K562 (cell line): ENCODE data around the gene SKIDA1. TPM values are rescaled to one million over a fixed set of nuclear protein-coding genes. Genes with fewer than 3 reads are reported as not detected.

Experiments
- ATAC-seq: fragments of 200-7000 bp; cut with Tn5 transposase; 3 replicates; pipeline ENCODE4 v1.9.1; 2020; ENCODE audit warnings: moderate library complexity
- BruUV-seq: library from RNA; stranded (reverse); fragments of 400-500 nt; replicated peaks from 2 replicates; lab custom pipeline; 2021; lab: Mats Ljungman, UMichigan
- CTCF ChIA-PET: fragments of 300-600 bp; formaldehyde crosslinking; extraction: SDS; loops from one replicate; lab custom pipeline; 2021; ENCODE audit warnings: low intra/inter-chr PET ratio; lab: Yijun Ruan, JAX
- POLR2A ChIA-PET: fragments of 300-600, 350-650 bp; sonication (Branson Sonifier 250); formaldehyde crosslinking; extraction: SDS; loops from one replicate; lab custom pipeline; 2021; ENCODE audit warnings: antibody characterized with exemption, inconsistent platforms; lab: Yijun Ruan, JAX
- DNase-seq, 4 experiments: peaks; one replicate each; pipeline versions ENCODE4 v3.0.0 to v3.0.0-alpha.2; 2011 to 2018; ENCODE audit warnings: low spot score in 3 of 4, mixed read lengths in 3 of 4; ENCODE audit errors: extremely low read depth in 1 of 4
- FAIRE-seq: peaks from 2 replicates; lab custom pipeline; 2011; peaks lifted over from hg19 to GRCh38; lab: Jason Lieb, UNC
- H2AFZ ChIP-seq: 2 replicates; pipeline ENCODE4 v1.6.0; 2011; ENCODE audit warnings: low read depth, low read length, control low read depth, inconsistent platforms
- H3K27ac ChIP-seq: fragments of 200-600 bp; 3 replicates; pipeline ENCODE4 v1.8.0; 2011; ENCODE audit warnings: low read depth, mild to moderate bottlenecking, control low read depth, inconsistent platforms, low read length, moderate library complexity, mixed read lengths; ENCODE audit errors: extremely low read depth
- H3K27me3 ChIP-seq, 2 experiments: fragments of 300-600 bp in 1 of 2; 2 replicates in 1 of 2; 3 replicates in 1 of 2; pipeline versions ENCODE4 v1.6.0 to v1.8.0; 2011; ENCODE audit warnings: inconsistent platforms in 2 of 2, low read length in 2 of 2, mild to moderate bottlenecking in 1 of 2, mixed read lengths in 1 of 2, moderate library complexity in 1 of 2; ENCODE audit not compliant: control insufficient read depth in 2 of 2, insufficient read depth in 2 of 2
- H3K36me3 ChIP-seq: fragments of 300-600 bp; 3 replicates; pipeline ENCODE4 v1.8.0; 2011; ENCODE audit warnings: mild to moderate bottlenecking, low read length, inconsistent platforms; ENCODE audit not compliant: control insufficient read depth, insufficient read depth
- H3K4me1 ChIP-seq, 2 experiments: fragments of 200-600 bp in 1 of 2; replicated peaks in 1 of 2; 2 replicates in 1 of 2; 3 replicates in 1 of 2; pipeline versions ENCODE4 v1.5.1 to v1.8.0; 2011; ENCODE audit warnings: inconsistent platforms in 2 of 2, low read length in 2 of 2, mild to moderate bottlenecking in 1 of 2, mixed read lengths in 1 of 2, moderate library complexity in 1 of 2; ENCODE audit not compliant: control insufficient read depth in 2 of 2, insufficient read depth in 2 of 2
- H3K4me2 ChIP-seq: 2 replicates; pipeline ENCODE4 v1.6.1; 2011; ENCODE audit warnings: low read length, control low read depth, inconsistent platforms, mixed read lengths; ENCODE audit not compliant: insufficient read depth
- H3K4me3 ChIP-seq: fragments of 200-600 bp; sonication (generic), shearing (Covaris generic); 2 replicates; pipeline ENCODE4 v1.5.1; 2016; ENCODE audit warnings: control low read depth, inconsistent platforms
- H3K79me2 ChIP-seq: fragments of 200-600 bp; 3 replicates; pipeline ENCODE4 v1.8.0; 2011; ENCODE audit warnings: low read length, inconsistent platforms; ENCODE audit not compliant: control insufficient read depth, insufficient read depth
- H3K9ac ChIP-seq, 2 experiments: 2 replicates each; pipeline versions ENCODE4 v1.6.0 to v1.6.1; 2011; ENCODE audit warnings: low read depth in 2 of 2, low read length in 2 of 2, control low read depth in 1 of 2, inconsistent platforms in 1 of 2, mild to moderate bottlenecking in 1 of 2, mixed read lengths in 1 of 2; ENCODE audit not compliant: insufficient read depth in 1 of 2
- H3K9me1 ChIP-seq: one replicate; pipeline ENCODE4 v1.6.0; 2011; ENCODE audit warnings: inconsistent platforms, mild to moderate bottlenecking, low read length, moderate library complexity; ENCODE audit not compliant: control insufficient read depth, insufficient read depth
- H3K9me3 ChIP-seq: replicated peaks from 2 replicates; pipeline ENCODE4 v1.5.1; 2011; ENCODE audit warnings: low read depth, low read length, inconsistent platforms; ENCODE audit not compliant: control insufficient read depth, insufficient read depth
- H4K20me1 ChIP-seq: replicated peaks from 2 replicates; pipeline ENCODE4 v1.6.1; 2011; ENCODE audit warnings: low read length, inconsistent platforms, mixed read lengths; ENCODE audit not compliant: control insufficient read depth, insufficient read depth
- ASH1L ChIP-seq: fragments of 450-650 bp; IDR thresholded peaks from 2 replicates; pipeline ENCODE4 v1.6.1; 2018; ENCODE audit warnings: borderline replicate concordance, mild to moderate bottlenecking, low read depth; ENCODE audit not compliant: partially characterized antibody
- NCOA2 ChIP-seq, 2 experiments: fragments of 450-650 bp; IDR thresholded peaks; 2 replicates each; pipeline ENCODE4 v1.6.1; 2018; ENCODE audit warnings: mild to moderate bottlenecking in 2 of 2, moderate library complexity in 1 of 2; ENCODE audit not compliant: partially characterized antibody in 2 of 2
- NFYB ChIP-seq: IDR thresholded peaks from 2 replicates; pipeline ENCODE4 v1.6.1; 2011; ENCODE audit warnings: mild to moderate bottlenecking, moderate library complexity; ENCODE audit not compliant: insufficient read length; ENCODE audit errors: extremely low read depth
- POLR2A ChIP-seq: fragments of 450-650 bp; conservative IDR thresholded peaks from 2 replicates; pipeline ENCODE4 v1.6.1; 2016
- SMARCA5 ChIP-seq: fragments of 450-650 bp; IDR thresholded peaks from 2 replicates; pipeline ENCODE4 v1.6.1; 2016
- TEAD1 ChIP-seq, 2 experiments: fragments of 450-650 bp in 1 of 2; sonication (generic) in 1 of 2; formaldehyde crosslinking; IDR thresholded peaks; 2 replicates each; pipeline versions ENCODE4 v1.4.0 to v1.8.0; 2020 to 2022; ENCODE audit warnings: mild to moderate bottlenecking in 2 of 2, missing genetic modification reagents in 1 of 2
- TRIM28 ChIP-seq: fragments of 450-650 bp; IDR thresholded peaks from 2 replicates; pipeline ENCODE4 v1.6.1; 2017
- ZKSCAN8 ChIP-seq: fragments of 200-800 bp; sonication (Bioruptor generic); IDR thresholded peaks from 2 replicates; pipeline ENCODE4 v1.6.1; 2016; ENCODE audit warnings: missing genetic modification characterization, missing compliant biosample characterization
- ZNF347 ChIP-seq: fragments of 450-650 bp; formaldehyde crosslinking; IDR thresholded peaks from 2 replicates; pipeline ENCODE4 v1.4.0; 2020; ENCODE audit warnings: low read depth, mild to moderate bottlenecking, moderate library complexity
- ZNF561 ChIP-seq: fragments of 450-650 bp; formaldehyde crosslinking; conservative IDR thresholded peaks from 2 replicates; pipeline ENCODE4 v1.4.0; 2020; ENCODE audit warnings: mild to moderate bottlenecking, moderate library complexity
- ZNF778 ChIP-seq: fragments of 450-650 bp; formaldehyde crosslinking; IDR thresholded peaks from 2 replicates; pipeline ENCODE4 v1.4.0; 2020; ENCODE audit warnings: mild to moderate bottlenecking, moderate library complexity
- WGBS: fragments of 100-300 bp; shearing (Covaris generic); methylation state at CpG from one replicate; pipeline ENCODE4 v1.1.6; 2016; ENCODE audit warnings: low coverage, mixed read lengths; ENCODE audit not compliant: insufficient coverage; ENCODE audit errors: missing lambda C conversion rate; 5-methylcytosine and 5-hydroxymethylcytosine counted together
- in situ Hi-C: fragments of 300-500 bp; cut with MboI; formaldehyde crosslinking; loops from 4 replicates; pipeline ENCODE4 v1.15.0; 2018; ENCODE audit warnings: inconsistent platforms, mixed read lengths
- intact Hi-C: fragments of 100-400 bp; cut with micrococcal nuclease; formaldehyde crosslinking; loops from 2 replicates; pipeline ENCODE4 v1.14.2; 2022
- polyA plus RNA-seq, 8 experiments: library from polyadenylated mRNA; depleted of rRNA in 4 of 8; stranded (reverse) in 5 of 8; unstranded in 3 of 8; fragments of >200 nt; fragmentation: Nextera tagmentation in 2 of 8; fragmentation: Illumina TruSeq in 1 of 8; extraction: Ambion mirVana in 2 of 8; extraction: Trizol in 1 of 8; gene quantifications; 2 replicates each; pipeline versions ENCODE4 v1.2.1 to v1.2.3, GENCODE V29; 2011 to 2014; ENCODE audit warnings: inconsistent platforms in 1 of 8, missing spikeins in 1 of 8
- total RNA-seq, 7 experiments: library from RNA; depleted of rRNA in 6 of 7; stranded (reverse); fragments of >200 nt in 6 of 7; fragmentation: Illumina TruSeq in 2 of 7; extraction: Trizol in 2 of 7; gene quantifications; 2 replicates each; pipeline versions ENCODE4 v1.2.1 to v1.2.3, GENCODE V29; 2011 to 2021; ENCODE audit warnings: low replicate concordance in 1 of 7
- TF ChIP-seq, protein P1 (sequence below): sonication (generic); IDR thresholded peaks from 2 replicates; pipeline ENCODE4 v1.6.1; 2016
- TF ChIP-seq, protein P2 (sequence below): fragments of 200-600 bp; sonication (generic); IDR thresholded peaks from one replicate; pipeline ENCODE4 v1.6.1; 2012; ENCODE audit warnings: mild to moderate bottlenecking, low read depth, low read length, inconsistent platforms

The SKIDA1 gene
- total and polyA plus RNA-seq, 9 of the 15 experiments (the other 6 are each of a cell fraction or from before 2014, with no cell fraction given): 0.05 to 1.1 (median 0.42) TPM

DNA sequence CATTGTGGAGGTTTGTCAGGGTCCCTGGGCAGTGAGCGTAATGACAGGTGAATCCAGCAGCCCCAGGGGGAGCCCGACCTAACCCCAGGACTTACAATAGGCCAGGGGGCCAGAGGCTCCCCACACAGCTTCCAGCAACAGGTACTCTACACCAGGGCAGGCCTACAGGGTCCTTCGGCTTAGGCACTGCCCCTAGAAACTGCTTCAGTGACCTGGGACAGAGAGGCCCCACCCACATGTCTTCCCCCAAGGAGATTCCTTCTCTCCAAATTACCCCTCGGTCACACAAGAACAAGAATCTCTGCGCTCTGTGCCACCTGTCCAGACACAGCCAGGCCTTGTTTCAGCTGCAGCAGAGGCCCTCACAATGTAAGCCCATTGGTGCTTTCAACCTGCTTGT lies 24.4 kb downstream of the SKIDA1 start:
- ChIA-PET POLR2A (interaction anchor here (0.6 kb wide), 1 partner anchor 17 kb away, joined by 4 read pairs; no protein-coding TSS in a partner anchor), CTCF (no interaction called here)
- no peak for FAIRE-seq
- peaks cover 0 to 22% of the 10 kb centered on the region in 2 experiments; a peak in 4 of 5 replicates for H3K4me1 ChIP-seq
- no peak overlapping the region for H2AFZ ChIP-seq
- no peaks in the 10 kb centered on the region for H3K79me2 ChIP-seq
- ATAC-seq: no peak
- 78% methylated on average over 5 of the region's 5 CpGs for WGBS
- in situ Hi-C loops (no loop called here), intact Hi-C loops (no loop called here)
- no peak overlapping the region for H3K27ac ChIP-seq
- no peaks in the 10 kb centered on the region; the same call in 1 of the 2 replicates for H3K9me3 ChIP-seq
- H3K4me3 ChIP-seq: no peak overlapping the region
- no peaks in the 10 kb centered on the region for H3K9me1 ChIP-seq
- no peaks in the 10 kb centered on the region for H4K20me1 ChIP-seq
- H3K36me3 ChIP-seq: no peaks in the 10 kb centered on the region
- no peak overlapping the region for H3K4me2 ChIP-seq
- no peak overlapping the region for H3K9ac ChIP-seq
- DNase-seq: no peak
- no TSS peak for BruUV-seq
- H3K27me3 ChIP-seq: no peaks in the 10 kb centered on the region
- TF ChIP-seq ZKSCAN8 (CRISPR knock-in tag): no peak
- no peak for TF ChIP-seq ZNF778 (CRISPR knock-in tag)
- TF ChIP-seq TEAD1 (CRISPR knock-in tag; IDR thresholded peaks at IDR 0.05): no peak
- TF ChIP-seq TRIM28: no peak
- TF ChIP-seq SMARCA5: no peak
- TF ChIP-seq NCOA2 (IDR thresholded peaks at IDR 0.05; ENCODE audit: partially characterized antibody in 2 of 2): no peak
- TF ChIP-seq NFYB: no peak
- TF ChIP-seq, protein P1, sequence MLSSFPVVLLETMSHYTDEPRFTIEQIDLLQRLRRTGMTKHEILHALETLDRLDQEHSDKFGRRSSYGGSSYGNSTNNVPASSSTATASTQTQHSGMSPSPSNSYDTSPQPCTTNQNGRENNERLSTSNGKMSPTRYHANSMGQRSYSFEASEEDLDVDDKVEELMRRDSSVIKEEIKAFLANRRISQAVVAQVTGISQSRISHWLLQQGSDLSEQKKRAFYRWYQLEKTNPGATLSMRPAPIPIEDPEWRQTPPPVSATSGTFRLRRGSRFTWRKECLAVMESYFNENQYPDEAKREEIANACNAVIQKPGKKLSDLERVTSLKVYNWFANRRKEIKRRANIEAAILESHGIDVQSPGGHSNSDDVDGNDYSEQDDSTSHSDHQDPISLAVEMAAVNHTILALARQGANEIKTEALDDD: no peak
- TF ChIP-seq, protein P2, sequence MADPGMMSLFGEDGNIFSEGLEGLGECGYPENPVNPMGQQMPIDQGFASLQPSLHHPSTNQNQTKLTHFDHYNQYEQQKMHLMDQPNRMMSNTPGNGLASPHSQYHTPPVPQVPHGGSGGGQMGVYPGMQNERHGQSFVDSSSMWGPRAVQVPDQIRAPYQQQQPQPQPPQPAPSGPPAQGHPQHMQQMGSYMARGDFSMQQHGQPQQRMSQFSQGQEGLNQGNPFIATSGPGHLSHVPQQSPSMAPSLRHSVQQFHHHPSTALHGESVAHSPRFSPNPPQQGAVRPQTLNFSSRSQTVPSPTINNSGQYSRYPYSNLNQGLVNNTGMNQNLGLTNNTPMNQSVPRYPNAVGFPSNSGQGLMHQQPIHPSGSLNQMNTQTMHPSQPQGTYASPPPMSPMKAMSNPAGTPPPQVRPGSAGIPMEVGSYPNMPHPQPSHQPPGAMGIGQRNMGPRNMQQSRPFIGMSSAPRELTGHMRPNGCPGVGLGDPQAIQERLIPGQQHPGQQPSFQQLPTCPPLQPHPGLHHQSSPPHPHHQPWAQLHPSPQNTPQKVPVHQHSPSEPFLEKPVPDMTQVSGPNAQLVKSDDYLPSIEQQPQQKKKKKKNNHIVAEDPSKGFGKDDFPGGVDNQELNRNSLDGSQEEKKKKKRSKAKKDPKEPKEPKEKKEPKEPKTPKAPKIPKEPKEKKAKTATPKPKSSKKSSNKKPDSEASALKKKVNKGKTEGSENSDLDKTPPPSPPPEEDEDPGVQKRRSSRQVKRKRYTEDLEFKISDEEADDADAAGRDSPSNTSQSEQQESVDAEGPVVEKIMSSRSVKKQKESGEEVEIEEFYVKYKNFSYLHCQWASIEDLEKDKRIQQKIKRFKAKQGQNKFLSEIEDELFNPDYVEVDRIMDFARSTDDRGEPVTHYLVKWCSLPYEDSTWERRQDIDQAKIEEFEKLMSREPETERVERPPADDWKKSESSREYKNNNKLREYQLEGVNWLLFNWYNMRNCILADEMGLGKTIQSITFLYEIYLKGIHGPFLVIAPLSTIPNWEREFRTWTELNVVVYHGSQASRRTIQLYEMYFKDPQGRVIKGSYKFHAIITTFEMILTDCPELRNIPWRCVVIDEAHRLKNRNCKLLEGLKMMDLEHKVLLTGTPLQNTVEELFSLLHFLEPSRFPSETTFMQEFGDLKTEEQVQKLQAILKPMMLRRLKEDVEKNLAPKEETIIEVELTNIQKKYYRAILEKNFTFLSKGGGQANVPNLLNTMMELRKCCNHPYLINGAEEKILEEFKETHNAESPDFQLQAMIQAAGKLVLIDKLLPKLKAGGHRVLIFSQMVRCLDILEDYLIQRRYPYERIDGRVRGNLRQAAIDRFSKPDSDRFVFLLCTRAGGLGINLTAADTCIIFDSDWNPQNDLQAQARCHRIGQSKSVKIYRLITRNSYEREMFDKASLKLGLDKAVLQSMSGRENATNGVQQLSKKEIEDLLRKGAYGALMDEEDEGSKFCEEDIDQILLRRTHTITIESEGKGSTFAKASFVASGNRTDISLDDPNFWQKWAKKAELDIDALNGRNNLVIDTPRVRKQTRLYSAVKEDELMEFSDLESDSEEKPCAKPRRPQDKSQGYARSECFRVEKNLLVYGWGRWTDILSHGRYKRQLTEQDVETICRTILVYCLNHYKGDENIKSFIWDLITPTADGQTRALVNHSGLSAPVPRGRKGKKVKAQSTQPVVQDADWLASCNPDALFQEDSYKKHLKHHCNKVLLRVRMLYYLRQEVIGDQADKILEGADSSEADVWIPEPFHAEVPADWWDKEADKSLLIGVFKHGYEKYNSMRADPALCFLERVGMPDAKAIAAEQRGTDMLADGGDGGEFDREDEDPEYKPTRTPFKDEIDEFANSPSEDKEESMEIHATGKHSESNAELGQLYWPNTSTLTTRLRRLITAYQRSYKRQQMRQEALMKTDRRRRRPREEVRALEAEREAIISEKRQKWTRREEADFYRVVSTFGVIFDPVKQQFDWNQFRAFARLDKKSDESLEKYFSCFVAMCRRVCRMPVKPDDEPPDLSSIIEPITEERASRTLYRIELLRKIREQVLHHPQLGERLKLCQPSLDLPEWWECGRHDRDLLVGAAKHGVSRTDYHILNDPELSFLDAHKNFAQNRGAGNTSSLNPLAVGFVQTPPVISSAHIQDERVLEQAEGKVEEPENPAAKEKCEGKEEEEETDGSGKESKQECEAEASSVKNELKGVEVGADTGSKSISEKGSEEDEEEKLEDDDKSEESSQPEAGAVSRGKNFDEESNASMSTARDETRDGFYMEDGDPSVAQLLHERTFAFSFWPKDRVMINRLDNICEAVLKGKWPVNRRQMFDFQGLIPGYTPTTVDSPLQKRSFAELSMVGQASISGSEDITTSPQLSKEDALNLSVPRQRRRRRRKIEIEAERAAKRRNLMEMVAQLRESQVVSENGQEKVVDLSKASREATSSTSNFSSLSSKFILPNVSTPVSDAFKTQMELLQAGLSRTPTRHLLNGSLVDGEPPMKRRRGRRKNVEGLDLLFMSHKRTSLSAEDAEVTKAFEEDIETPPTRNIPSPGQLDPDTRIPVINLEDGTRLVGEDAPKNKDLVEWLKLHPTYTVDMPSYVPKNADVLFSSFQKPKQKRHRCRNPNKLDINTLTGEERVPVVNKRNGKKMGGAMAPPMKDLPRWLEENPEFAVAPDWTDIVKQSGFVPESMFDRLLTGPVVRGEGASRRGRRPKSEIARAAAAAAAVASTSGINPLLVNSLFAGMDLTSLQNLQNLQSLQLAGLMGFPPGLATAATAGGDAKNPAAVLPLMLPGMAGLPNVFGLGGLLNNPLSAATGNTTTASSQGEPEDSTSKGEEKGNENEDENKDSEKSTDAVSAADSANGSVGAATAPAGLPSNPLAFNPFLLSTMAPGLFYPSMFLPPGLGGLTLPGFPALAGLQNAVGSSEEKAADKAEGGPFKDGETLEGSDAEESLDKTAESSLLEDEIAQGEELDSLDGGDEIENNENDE: no peak
- no peak for TF ChIP-seq ASH1L
- no peak for TF ChIP-seq ZNF561
- no peak for TF ChIP-seq POLR2A
- no peak for TF ChIP-seq ZNF347 (CRISPR knock-in tag)
